ENCODE data around the gene ARHGAP15.

GRCh38 chr2:143688815-143689214 lies 559.6 kb downstream of the ARHGAP15 start:
- no peak for TF ChIP-seq CTCF (conservative IDR thresholded peaks at IDR 0.05)
- TF ChIP-seq EZH2 (IDR thresholded peaks at IDR 0.05; ENCODE audit: low read depth) = no peak
